ENCODE results near the gene TMOD2. TPM values are rescaled to one million over a fixed set of nuclear protein-coding genes. Genes with fewer than 3 reads are reported as not detected.

TMOD2 gene
- total RNA-seq, 1 donor: 9.8 TPM

DNA sequence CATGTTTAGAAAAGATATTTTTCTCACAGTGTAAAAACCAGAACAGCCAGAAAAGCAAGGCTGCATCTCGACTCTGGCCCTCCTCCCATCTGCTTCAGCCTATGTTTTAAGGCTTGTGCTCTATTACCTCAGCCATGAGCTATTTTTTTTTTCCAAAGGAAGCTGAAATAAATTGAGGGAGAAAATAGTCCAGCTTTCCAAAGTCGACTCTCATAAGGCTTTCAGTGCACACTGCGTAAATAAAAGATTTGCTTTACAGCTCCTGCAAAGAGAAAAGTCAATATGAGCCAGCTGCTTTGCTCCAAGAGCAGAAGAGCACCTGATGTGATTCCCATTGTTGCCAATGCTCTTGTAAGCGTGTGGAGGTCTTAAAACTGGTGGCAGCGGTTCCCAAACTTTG is 43.4 kb upstream of the TMOD2 start:
- H4K20me1 ChIP-seq (ENCODE audit: insufficient read depth, low read length): no peaks in the 10 kb centered on the region
- H3K4me2 ChIP-seq (ENCODE audit: insufficient read depth, low read length): no peak overlapping the region
- no peaks in the 10 kb centered on the region for H3K9me3 ChIP-seq (ENCODE audit: low read depth, low read length)
- no peaks in the 10 kb centered on the region for H3K36me3 ChIP-seq (ENCODE audit: insufficient read depth, low read length)
- H3K4me3 ChIP-seq (ENCODE audit: insufficient read depth, low read length): no peak overlapping the region
- no peak overlapping the region for H3K27ac ChIP-seq (ENCODE audit: low read depth, low read length)
- H2AFZ ChIP-seq (ENCODE audit: low read length): no peak overlapping the region
- TF ChIP-seq, protein P1, sequence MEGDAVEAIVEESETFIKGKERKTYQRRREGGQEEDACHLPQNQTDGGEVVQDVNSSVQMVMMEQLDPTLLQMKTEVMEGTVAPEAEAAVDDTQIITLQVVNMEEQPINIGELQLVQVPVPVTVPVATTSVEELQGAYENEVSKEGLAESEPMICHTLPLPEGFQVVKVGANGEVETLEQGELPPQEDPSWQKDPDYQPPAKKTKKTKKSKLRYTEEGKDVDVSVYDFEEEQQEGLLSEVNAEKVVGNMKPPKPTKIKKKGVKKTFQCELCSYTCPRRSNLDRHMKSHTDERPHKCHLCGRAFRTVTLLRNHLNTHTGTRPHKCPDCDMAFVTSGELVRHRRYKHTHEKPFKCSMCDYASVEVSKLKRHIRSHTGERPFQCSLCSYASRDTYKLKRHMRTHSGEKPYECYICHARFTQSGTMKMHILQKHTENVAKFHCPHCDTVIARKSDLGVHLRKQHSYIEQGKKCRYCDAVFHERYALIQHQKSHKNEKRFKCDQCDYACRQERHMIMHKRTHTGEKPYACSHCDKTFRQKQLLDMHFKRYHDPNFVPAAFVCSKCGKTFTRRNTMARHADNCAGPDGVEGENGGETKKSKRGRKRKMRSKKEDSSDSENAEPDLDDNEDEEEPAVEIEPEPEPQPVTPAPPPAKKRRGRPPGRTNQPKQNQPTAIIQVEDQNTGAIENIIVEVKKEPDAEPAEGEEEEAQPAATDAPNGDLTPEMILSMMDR (IDR thresholded peaks at IDR 0.05; ENCODE audit: extremely low read depth, low read depth, low read length): no peak
- no peak for DNase-seq (ENCODE audit: insufficient read length, low spot score, missing footprints)
- no peaks in the 10 kb centered on the region for H3K79me2 ChIP-seq (ENCODE audit: insufficient read depth, low read length)
- no peaks in the 10 kb centered on the region for H3K4me1 ChIP-seq (ENCODE audit: insufficient read depth, low read length)
- H3K27me3 ChIP-seq (ENCODE audit: insufficient read depth, low read length): peaks cover 10% of the 10 kb centered on the region

DNA sequence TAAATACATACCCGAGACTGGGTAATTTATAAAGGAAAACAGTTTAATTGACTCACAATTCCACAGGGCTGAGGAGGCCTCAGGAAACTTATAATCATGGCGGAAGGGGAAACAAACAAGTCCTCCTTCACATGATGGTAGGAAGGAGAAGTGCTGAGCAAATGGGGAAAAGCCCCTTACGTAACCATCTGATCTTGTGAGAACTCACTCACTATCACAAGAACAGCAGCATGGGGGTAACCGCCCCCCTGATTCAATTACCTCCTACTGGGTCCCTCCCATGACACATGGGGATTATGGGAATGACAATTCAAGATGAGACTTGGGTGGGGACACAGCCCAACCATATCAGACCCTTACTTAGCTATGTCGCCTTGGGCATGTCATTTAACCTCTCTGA is 42.4 kb upstream of the TMOD2 start:
- Histone ChIP-seq H3K9me3 (ENCODE audit: low read depth, low read length) (no peaks in the 10 kb centered on the region), H3K27ac (ENCODE audit: low read depth, low read length) (no peak overlapping the region), H3K4me2 (ENCODE audit: insufficient read depth, low read length) (no peak overlapping the region), H3K27me3 (ENCODE audit: insufficient read depth, low read length) (peaks cover 5% of the 10 kb centered on the region), H3K79me2 (ENCODE audit: insufficient read depth, low read length) (no peaks in the 10 kb centered on the region), H3K4me1 (ENCODE audit: insufficient read depth, low read length) (no peaks in the 10 kb centered on the region), H4K20me1 (ENCODE audit: insufficient read depth, low read length) (no peaks in the 10 kb centered on the region), H3K36me3 (ENCODE audit: insufficient read depth, low read length) (no peaks in the 10 kb centered on the region), H3K4me3 (ENCODE audit: insufficient read depth, low read length) (no peak overlapping the region), H2AFZ (ENCODE audit: low read length) (no peak overlapping the region)
- DNase-seq (ENCODE audit: insufficient read length, low spot score, missing footprints): no peak
- TF ChIP-seq, protein P1 (IDR thresholded peaks at IDR 0.05; ENCODE audit: extremely low read depth, low read depth, low read length): no peak

DNA sequence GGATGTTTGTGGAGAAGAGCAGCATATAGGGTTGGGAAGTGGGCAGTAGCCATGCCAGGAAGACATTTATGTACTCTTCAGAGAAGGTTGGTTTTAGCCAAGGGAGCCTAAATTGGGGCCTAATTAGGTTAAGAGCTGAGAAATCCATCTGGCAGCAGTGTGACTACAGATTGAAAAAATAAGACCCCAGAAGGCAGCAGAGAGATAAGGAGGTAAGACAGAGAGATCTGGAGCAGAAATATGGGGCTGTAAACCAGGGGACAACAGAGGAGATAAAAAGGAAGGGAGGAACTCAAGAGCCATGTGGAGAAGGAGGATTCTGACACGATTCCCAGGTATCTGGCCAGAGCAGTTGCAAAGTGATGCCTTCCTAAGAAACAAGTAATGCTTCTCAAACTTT is 37.2 kb upstream of the TMOD2 start:
- no peaks in the 10 kb centered on the region for H4K20me1 ChIP-seq (ENCODE audit: insufficient read depth, low read length)
- no peak overlapping the region for H3K27ac ChIP-seq (ENCODE audit: low read depth, low read length)
- no peaks in the 10 kb centered on the region for H3K36me3 ChIP-seq (ENCODE audit: insufficient read depth, low read length)
- H3K4me1 ChIP-seq (ENCODE audit: insufficient read depth, low read length): no peaks in the 10 kb centered on the region
- TF ChIP-seq, protein P1 (IDR thresholded peaks at IDR 0.05; ENCODE audit: extremely low read depth, low read depth, low read length): no peak
- no peak overlapping the region for H3K4me3 ChIP-seq (ENCODE audit: insufficient read depth, low read length)
- no peak for DNase-seq (ENCODE audit: insufficient read length, low spot score, missing footprints)
- no peak overlapping the region for H3K4me2 ChIP-seq (ENCODE audit: insufficient read depth, low read length)
- no peak overlapping the region for H2AFZ ChIP-seq (ENCODE audit: low read length)
- no peaks in the 10 kb centered on the region for H3K27me3 ChIP-seq (ENCODE audit: insufficient read depth, low read length)
- no peaks in the 10 kb centered on the region for H3K79me2 ChIP-seq (ENCODE audit: insufficient read depth, low read length)
- H3K9me3 ChIP-seq (ENCODE audit: low read depth, low read length): no peaks in the 10 kb centered on the region

DNA sequence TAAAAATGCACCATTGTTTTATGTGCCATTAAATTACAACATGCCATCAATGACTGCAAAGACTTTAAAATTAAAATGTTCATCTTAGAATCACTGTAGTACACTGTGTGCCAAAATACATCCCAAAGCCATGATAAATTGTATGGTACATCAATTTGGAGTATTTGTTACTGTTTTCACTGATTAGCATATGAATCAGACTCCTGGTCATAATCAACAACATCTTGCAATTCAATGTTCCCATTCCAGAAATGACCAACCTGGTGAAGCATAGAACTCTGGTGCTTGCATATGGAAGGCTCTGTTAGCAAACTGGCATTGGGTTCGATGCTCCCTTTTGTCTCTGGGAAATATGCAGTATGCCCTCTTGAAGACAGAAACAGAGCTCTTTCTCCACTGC is 36.5 kb upstream of the TMOD2 start:
- Histone ChIP-seq H3K27me3 (ENCODE audit: insufficient read depth, low read length) (no peaks in the 10 kb centered on the region), H4K20me1 (ENCODE audit: insufficient read depth, low read length) (no peaks in the 10 kb centered on the region), H3K27ac (ENCODE audit: low read depth, low read length) (no peak overlapping the region), H3K36me3 (ENCODE audit: insufficient read depth, low read length) (no peaks in the 10 kb centered on the region), H3K4me2 (ENCODE audit: insufficient read depth, low read length) (no peak overlapping the region), H3K79me2 (ENCODE audit: insufficient read depth, low read length) (no peaks in the 10 kb centered on the region), H2AFZ (ENCODE audit: low read length) (no peak overlapping the region), H3K4me1 (ENCODE audit: insufficient read depth, low read length) (no peaks in the 10 kb centered on the region), H3K9me3 (ENCODE audit: low read depth, low read length) (no peaks in the 10 kb centered on the region), H3K4me3 (ENCODE audit: insufficient read depth, low read length) (no peak overlapping the region)
- TF ChIP-seq, protein P1 (IDR thresholded peaks at IDR 0.05; ENCODE audit: extremely low read depth, low read depth, low read length): no peak
- DNase-seq (ENCODE audit: insufficient read length, low spot score, missing footprints): peak; percentile 36

All from osteoblast (primary cell).